Choroid plexus epithelial cell (primary cell): ENCODE results near the gene KHDRBS1.
"Not testable (repeated sequence)": the region's sequence is repeated elsewhere in the genome, so short reads cannot be mapped to it uniquely, and the experiment has no call there.

Source experiments
- DNase-seq: peaks from one replicate; pipeline ENCODE4 v3.0.0-alpha.2; 2010; ENCODE audit warnings: low read depth
- H3K4me3 ChIP-seq: 2 replicates; pipeline ENCODE4 v1.5.1; 2011; ENCODE audit warnings: low read depth, mild to moderate bottlenecking, control low read depth, low read length, moderate library complexity
- CTCF ChIP-seq: conservative IDR thresholded peaks from 2 replicates; pipeline ENCODE4 v1.5.1; 2011; ENCODE audit warnings: low read depth, mild to moderate bottlenecking, control low read depth, inconsistent platforms, low read length, moderate library complexity

The KHDRBS1 gene

GRCh38 chr1:32072622-32073298 lies 59.1 kb downstream of the KHDRBS1 start, which contains the start of gene TMEM39B:
Gene TMEM39B, plus strand, starts transcription at chr1:32072939. Its CDS starts 109 bp downstream, at chr1:32073048.
- peak within 1 kb of the TSS; percentile 99 for H3K4me3 ChIP-seq
- no peak for TF ChIP-seq CTCF
- peak; percentile 97 for DNase-seq

- TF ChIP-seq CTCF = peak; percentile 42
- H3K4me3 ChIP-seq = peak overlapping the region; percentile 99
- DNase-seq = no peak
Measured at GRCh38 chr1:32073299-32074229, 59.9 kb downstream of the KHDRBS1 start.

- no peak overlapping the region for H3K4me3 ChIP-seq
- TF ChIP-seq CTCF = no peak
- no peak for DNase-seq
Measured at GRCh38 chr1:32074841-32075240, 61.2 kb downstream of the KHDRBS1 start.

GRCh38 chr1:32077451-32077850 lies 63.8 kb downstream of the KHDRBS1 start:
- DNase-seq = no peak
- TF ChIP-seq CTCF = no peak
- H3K4me3 ChIP-seq = no peak overlapping the region

GRCh38 chr1:32082022-32082421 lies 68.4 kb downstream of the KHDRBS1 start:
- no peak for TF ChIP-seq CTCF
- H3K4me3 ChIP-seq = no peak overlapping the region
- no peak for DNase-seq

GRCh38 chr1:32086381-32086780 lies 72.7 kb downstream of the KHDRBS1 start:
- H3K4me3 ChIP-seq, DNase-seq: not testable (repeated sequence)

- no peak for DNase-seq
- no peak overlapping the region for H3K4me3 ChIP-seq
- no peak for TF ChIP-seq CTCF
Measured at GRCh38 chr1:32091176-32091575, 77.5 kb downstream of the KHDRBS1 start.
